ENCODE measurements around the gene CFAP46.

DNA sequence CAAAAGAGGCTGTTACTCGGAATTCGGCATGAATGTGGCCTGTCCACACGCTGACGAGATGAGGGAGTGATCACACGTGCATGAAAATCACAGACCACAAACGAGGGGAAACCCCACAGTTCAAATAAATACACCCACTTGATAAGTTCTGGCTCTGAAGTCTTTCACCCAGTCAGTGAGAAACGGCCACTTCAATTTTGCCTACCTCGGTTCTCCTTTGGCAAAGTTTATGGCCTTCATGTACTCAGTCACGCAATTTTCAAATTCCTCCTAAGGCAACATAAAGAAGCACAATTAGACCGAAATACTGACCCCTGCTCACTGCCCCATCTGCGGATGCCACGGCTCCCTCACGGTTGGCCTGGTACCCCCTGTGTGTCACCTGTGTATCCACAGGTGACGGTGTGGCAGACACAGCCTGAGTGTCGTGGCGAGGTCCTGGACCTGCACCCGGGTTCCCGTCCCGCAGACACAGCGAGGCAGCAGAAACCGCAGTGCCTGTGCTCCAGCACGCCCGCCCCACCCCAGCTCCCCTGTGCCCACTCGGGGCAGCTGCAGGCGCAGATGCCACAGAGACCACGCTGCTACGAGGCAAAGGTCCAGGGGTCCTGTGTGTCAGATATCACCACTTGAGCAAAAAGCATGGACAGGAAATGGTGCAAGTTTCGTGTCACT lies 1.4 kb downstream of the CFAP46 start:
- TF ChIP-seq CTCF (IDR thresholded peaks at IDR 0.05), result no peak
- TF ChIP-seq SIN3A (IDR thresholded peaks at IDR 0.05; ENCODE audit: borderline replicate concordance, insufficient read depth, low read depth, low read length), result no peak

All from Panc1 (cell line).